ENCODE data around the gene QRFPR.

QRFPR gene

DNA sequence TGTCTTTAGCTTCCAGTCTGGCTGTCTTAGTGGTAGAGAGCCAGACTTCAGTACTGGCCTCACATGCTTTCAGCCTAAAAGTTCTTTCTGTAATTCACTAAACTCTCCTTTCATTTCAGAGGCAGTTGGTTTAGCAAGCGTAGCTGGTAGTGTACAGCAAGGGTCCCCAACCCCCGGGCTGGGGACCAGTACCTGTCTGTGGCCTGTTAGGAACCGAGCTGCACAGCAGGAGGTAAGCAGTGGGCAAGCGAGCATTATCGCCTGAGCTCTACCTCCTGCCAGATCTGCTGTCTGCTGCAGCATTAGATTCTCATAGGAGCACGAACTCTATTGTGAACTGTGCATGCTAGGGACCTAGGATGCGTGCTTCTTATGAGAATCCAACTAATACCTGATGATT lies 72.0 kb downstream of the QRFPR start:
- Histone ChIP-seq H2AFZ (ENCODE audit: low read length) (no peak overlapping the region), H2BK5ac (ENCODE audit: low read length) (no peak overlapping the region), H3K79me1 (ENCODE audit: low read depth, low read length) (no peaks in the 10 kb centered on the region), H4K8ac (ENCODE audit: low read depth, low read length) (no peak overlapping the region), H3K36me3 (replicated peaks in 1 of 2; ENCODE audit: control insufficient read depth in 2 of 2, insufficient read depth in 2 of 2, low read length in 2 of 2) (no peaks in the 10 kb centered on the region), H3K4me3 (ENCODE audit: low read length in 2 of 2) (no peak overlapping the region), H4K91ac (ENCODE audit: low read depth, low read length, poor library complexity) (no peak overlapping the region), H3K4me1 (ENCODE audit: control insufficient read depth in 2 of 2, insufficient read depth in 1 of 2, low read depth in 1 of 2, low read length in 2 of 2) (peaks cover 0 to 2% of the 10 kb centered on the region in 2 donors), H3K18ac (ENCODE audit: low read length) (no peak overlapping the region), H3K27ac (replicated peaks; ENCODE audit: low read length) (no peak overlapping the region), H2BK12ac (ENCODE audit: low read length) (no peak overlapping the region), H3K4me2 (ENCODE audit: insufficient read depth, low read length, poor library complexity, severe bottlenecking) (no peak overlapping the region), H3K14ac (ENCODE audit: low read length) (no peak overlapping the region), H3K23ac (ENCODE audit: low read depth, low read length, poor library complexity) (no peak overlapping the region), H2AK5ac (ENCODE audit: low read depth, low read length) (no peak overlapping the region), H3K4ac (ENCODE audit: low read length) (no peak overlapping the region), H2BK15ac (ENCODE audit: low read length) (no peak overlapping the region), H3K9ac (ENCODE audit: low read depth, low read length, poor library complexity) (no peak overlapping the region), H3K27me3 (ENCODE audit: control insufficient read depth in 3 of 3, insufficient read depth in 3 of 3, low read depth in 1 of 3, low read length in 3 of 3) (no peaks in the 10 kb centered on the region), H2BK120ac (ENCODE audit: low read depth, low read length) (no peak overlapping the region), H3K9me3 (replicated peaks in 1 of 2; ENCODE audit: control insufficient read depth in 2 of 2, insufficient read depth in 1 of 2, low read depth in 1 of 2, low read length in 2 of 2) (no peaks in the 10 kb centered on the region)
- no CpG with 5 or more reads among the region's 7 CpGs for WGBS, 2 donors (ENCODE audit: extremely low coverage in 2 of 2, insufficient read length in 2 of 2, insufficient replicate concordance in 1 of 2)
- DNase-seq (ENCODE audit: low spot score): no peak

DNA sequence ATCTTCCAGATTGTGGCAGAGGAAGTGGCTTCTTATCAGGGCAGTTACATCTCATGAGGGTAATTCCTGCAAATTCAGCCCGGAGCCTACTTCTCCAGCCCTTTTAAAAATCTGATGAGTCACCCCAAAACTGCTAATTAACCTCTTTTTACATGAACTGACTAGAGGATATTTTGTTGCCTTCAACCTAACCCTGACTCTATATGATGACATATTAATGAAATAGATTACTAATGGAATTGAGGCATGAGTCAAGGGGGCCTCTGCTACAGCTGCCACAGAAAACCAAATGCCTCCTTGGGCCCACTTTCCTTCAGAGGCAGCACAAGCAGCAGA lies 72.5 kb downstream of the QRFPR start:
- Histone ChIP-seq H3K4me3 (ENCODE audit: low read length in 2 of 2) (no peak overlapping the region), H3K18ac (ENCODE audit: low read length) (no peak overlapping the region), H2BK12ac (ENCODE audit: low read length) (no peak overlapping the region), H2AK5ac (ENCODE audit: low read depth, low read length) (no peak overlapping the region), H3K23ac (ENCODE audit: low read depth, low read length, poor library complexity) (no peak overlapping the region), H4K91ac (ENCODE audit: low read depth, low read length, poor library complexity) (no peak overlapping the region), H3K79me1 (ENCODE audit: low read depth, low read length) (no peaks in the 10 kb centered on the region), H3K9me3 (replicated peaks in 1 of 2; ENCODE audit: control insufficient read depth in 2 of 2, insufficient read depth in 1 of 2, low read depth in 1 of 2, low read length in 2 of 2) (no peaks in the 10 kb centered on the region), H2BK15ac (ENCODE audit: low read length) (no peak overlapping the region), H3K27me3 (ENCODE audit: control insufficient read depth in 3 of 3, insufficient read depth in 3 of 3, low read depth in 1 of 3, low read length in 3 of 3) (no peaks in the 10 kb centered on the region), H3K27ac (replicated peaks; ENCODE audit: low read length) (no peak overlapping the region), H3K9ac (ENCODE audit: low read depth, low read length, poor library complexity) (no peak overlapping the region), H2AFZ (ENCODE audit: low read length) (no peak overlapping the region), H3K4me2 (ENCODE audit: insufficient read depth, low read length, poor library complexity, severe bottlenecking) (no peak overlapping the region), H2BK120ac (ENCODE audit: low read depth, low read length) (no peak overlapping the region), H3K4me1 (ENCODE audit: control insufficient read depth in 2 of 2, insufficient read depth in 1 of 2, low read depth in 1 of 2, low read length in 2 of 2) (peaks cover 0 to 1% of the 10 kb centered on the region in 2 donors), H3K14ac (ENCODE audit: low read length) (no peak overlapping the region), H3K4ac (ENCODE audit: low read length) (no peak overlapping the region), H4K8ac (ENCODE audit: low read depth, low read length) (no peak overlapping the region), H2BK5ac (ENCODE audit: low read length) (no peak overlapping the region), H3K36me3 (replicated peaks in 1 of 2; ENCODE audit: control insufficient read depth in 2 of 2, insufficient read depth in 2 of 2, low read length in 2 of 2) (no peaks in the 10 kb centered on the region)
- DNase-seq (ENCODE audit: low spot score): no peak
- WGBS, 2 donors (ENCODE audit: extremely low coverage in 2 of 2, insufficient read length in 2 of 2, insufficient replicate concordance in 1 of 2): no CpG with 5 or more reads among the region's 1 CpG

DNA sequence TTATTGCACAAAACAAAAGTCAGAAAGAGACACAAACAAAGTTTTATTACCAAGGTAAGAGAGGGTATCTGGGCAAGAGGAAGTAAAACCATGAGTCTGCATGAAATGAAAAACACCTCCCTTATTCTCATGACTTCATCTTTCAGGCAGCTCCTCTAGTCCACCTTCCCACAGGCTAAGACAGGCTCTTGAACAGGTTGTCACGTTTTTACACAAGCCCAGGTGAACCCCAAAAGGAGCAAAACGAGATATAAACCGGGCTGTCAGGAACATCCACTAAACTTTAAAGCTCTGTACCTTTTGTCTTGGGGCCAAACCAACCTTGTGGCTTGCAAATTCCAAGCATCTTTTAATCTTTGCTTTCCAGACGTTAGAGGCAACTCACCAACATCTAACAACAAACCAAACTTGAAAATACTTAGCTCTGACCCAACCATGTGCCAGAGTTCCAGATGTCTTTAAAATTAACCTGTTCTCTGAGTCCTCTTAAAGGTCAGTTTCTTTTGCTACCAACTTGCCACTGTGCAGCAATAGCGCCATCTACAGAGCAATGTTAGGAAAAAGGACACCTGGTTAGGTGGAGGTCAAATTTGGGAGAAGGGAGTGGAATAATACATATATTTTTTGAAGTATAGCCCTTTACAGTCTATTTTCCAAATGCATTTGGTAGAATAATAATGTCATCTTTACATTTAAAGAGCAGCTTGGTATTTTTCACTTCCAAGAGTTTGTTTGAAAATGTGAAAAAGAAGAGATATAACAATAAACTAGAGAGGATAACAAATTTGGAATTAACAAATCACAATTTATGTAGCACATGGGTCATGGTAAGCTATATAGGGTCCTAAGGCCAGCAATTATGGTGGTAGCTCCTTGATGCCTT lies 73.1 kb downstream of the QRFPR start:
- no peak overlapping the region for H3K4me3 ChIP-seq (ENCODE audit: low read length in 2 of 2)
- H3K27ac ChIP-seq (replicated peaks; ENCODE audit: low read length): no peak overlapping the region
- no peak overlapping the region for H3K4ac ChIP-seq (ENCODE audit: low read length)
- H2AFZ ChIP-seq (ENCODE audit: low read length): no peak overlapping the region
- H3K36me3 ChIP-seq (replicated peaks in 1 of 2; ENCODE audit: control insufficient read depth in 2 of 2, insufficient read depth in 2 of 2, low read length in 2 of 2): no peaks in the 10 kb centered on the region
- no peak overlapping the region for H4K8ac ChIP-seq (ENCODE audit: low read depth, low read length)
- H2BK5ac ChIP-seq (ENCODE audit: low read length): no peak overlapping the region
- H2AK5ac ChIP-seq (ENCODE audit: low read depth, low read length): no peak overlapping the region
- H3K4me2 ChIP-seq (ENCODE audit: insufficient read depth, low read length, poor library complexity, severe bottlenecking): no peak overlapping the region
- H3K18ac ChIP-seq (ENCODE audit: low read length): no peak overlapping the region
- no peak overlapping the region for H3K23ac ChIP-seq (ENCODE audit: low read depth, low read length, poor library complexity)
- no peak overlapping the region for H2BK15ac ChIP-seq (ENCODE audit: low read length)
- no peaks in the 10 kb centered on the region for H3K9me3 ChIP-seq (replicated peaks in 1 of 2; ENCODE audit: control insufficient read depth in 2 of 2, insufficient read depth in 1 of 2, low read depth in 1 of 2, low read length in 2 of 2)
- DNase-seq (ENCODE audit: low spot score): peak; percentile 53
- H3K9ac ChIP-seq (ENCODE audit: low read depth, low read length, poor library complexity): no peak overlapping the region
- no peak overlapping the region for H3K14ac ChIP-seq (ENCODE audit: low read length)
- no peaks in the 10 kb centered on the region for H3K79me1 ChIP-seq (ENCODE audit: low read depth, low read length)
- H4K91ac ChIP-seq (ENCODE audit: low read depth, low read length, poor library complexity): no peak overlapping the region
- no peaks in the 10 kb centered on the region for H3K4me1 ChIP-seq (ENCODE audit: control insufficient read depth in 2 of 2, insufficient read depth in 1 of 2, low read depth in 1 of 2, low read length in 2 of 2)
- H3K27me3 ChIP-seq (ENCODE audit: control insufficient read depth in 3 of 3, insufficient read depth in 3 of 3, low read depth in 1 of 3, low read length in 3 of 3): no peaks in the 10 kb centered on the region
- no peak overlapping the region for H2BK120ac ChIP-seq (ENCODE audit: low read depth, low read length)
- H2BK12ac ChIP-seq (ENCODE audit: low read length): no peak overlapping the region
- no CpG with 5 or more reads among the region's 5 CpGs for WGBS, 2 donors (ENCODE audit: extremely low coverage in 2 of 2, insufficient read length in 2 of 2, insufficient replicate concordance in 1 of 2)

DNA sequence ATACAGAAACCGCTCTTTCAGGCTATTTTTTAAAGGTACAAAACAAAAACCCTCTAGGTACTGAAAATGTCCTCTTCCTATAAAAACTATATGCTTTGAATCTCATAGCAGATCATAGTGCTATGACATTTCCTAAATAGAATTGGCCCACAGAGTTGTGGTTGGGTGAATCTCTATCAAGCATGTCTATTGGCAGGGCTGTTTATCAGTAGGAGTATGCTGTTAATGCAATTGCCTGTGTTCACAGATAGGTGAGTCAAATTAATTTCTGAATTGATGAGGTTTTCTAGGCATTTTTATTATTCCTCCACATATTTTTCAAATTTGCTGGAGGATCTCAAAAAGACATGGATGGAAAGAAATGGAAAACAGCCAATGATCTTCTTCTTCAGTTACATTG lies 73.9 kb downstream of the QRFPR start:
- H2BK12ac ChIP-seq (ENCODE audit: low read length): no peak overlapping the region
- no peaks in the 10 kb centered on the region for H3K27me3 ChIP-seq (ENCODE audit: control insufficient read depth in 3 of 3, insufficient read depth in 3 of 3, low read depth in 1 of 3, low read length in 3 of 3)
- H4K91ac ChIP-seq (ENCODE audit: low read depth, low read length, poor library complexity): no peak overlapping the region
- H3K36me3 ChIP-seq (replicated peaks in 1 of 2; ENCODE audit: control insufficient read depth in 2 of 2, insufficient read depth in 2 of 2, low read length in 2 of 2): no peaks in the 10 kb centered on the region
- no peak overlapping the region for H3K18ac ChIP-seq (ENCODE audit: low read length)
- no peak overlapping the region for H4K8ac ChIP-seq (ENCODE audit: low read depth, low read length)
- H3K4me2 ChIP-seq (ENCODE audit: insufficient read depth, low read length, poor library complexity, severe bottlenecking): no peak overlapping the region
- H3K23ac ChIP-seq (ENCODE audit: low read depth, low read length, poor library complexity): no peak overlapping the region
- H3K9ac ChIP-seq (ENCODE audit: low read depth, low read length, poor library complexity): no peak overlapping the region
- no peak overlapping the region for H3K4me3 ChIP-seq (ENCODE audit: low read length in 2 of 2)
- no peak overlapping the region for H3K27ac ChIP-seq (replicated peaks; ENCODE audit: low read length)
- H3K79me1 ChIP-seq (ENCODE audit: low read depth, low read length): no peaks in the 10 kb centered on the region
- no peak overlapping the region for H2AK5ac ChIP-seq (ENCODE audit: low read depth, low read length)
- H3K4ac ChIP-seq (ENCODE audit: low read length): no peak overlapping the region
- no peak overlapping the region for H2AFZ ChIP-seq (ENCODE audit: low read length)
- DNase-seq (ENCODE audit: low spot score): no peak
- no peak overlapping the region for H2BK5ac ChIP-seq (ENCODE audit: low read length)
- no peak overlapping the region for H2BK15ac ChIP-seq (ENCODE audit: low read length)
- H3K9me3 ChIP-seq (replicated peaks in 1 of 2; ENCODE audit: control insufficient read depth in 2 of 2, insufficient read depth in 1 of 2, low read depth in 1 of 2, low read length in 2 of 2): no peaks in the 10 kb centered on the region
- no peaks in the 10 kb centered on the region for H3K4me1 ChIP-seq (ENCODE audit: control insufficient read depth in 2 of 2, insufficient read depth in 1 of 2, low read depth in 1 of 2, low read length in 2 of 2)
- no CpG with 5 or more reads among the region's 1 CpG for WGBS, 2 donors (ENCODE audit: extremely low coverage in 2 of 2, insufficient read length in 2 of 2, insufficient replicate concordance in 1 of 2)
- H3K14ac ChIP-seq (ENCODE audit: low read length): no peak overlapping the region
- no peak overlapping the region for H2BK120ac ChIP-seq (ENCODE audit: low read depth, low read length)

All from neuronal stem cell (in vitro differentiated cells).